Common myeloid progenitor, CD34-positive (primary cell): Measurements from ENCODE around the gene SLC6A5.

ENCODE experiments used
- CTCF ChIA-PET: fragments of 350-600 bp; sonication (Branson Sonifier 250); formaldehyde crosslinking; loops from one replicate; lab custom pipeline; 2021; ENCODE audit warnings: antibody characterized with exemption; lab: Charles Lee
- POLR2A ChIA-PET: fragments of 350-600 bp; sonication (Branson Sonifier 250); formaldehyde crosslinking; loops from one replicate; lab custom pipeline; 2021; ENCODE audit warnings: antibody characterized with exemption; lab: Charles Lee
- DNase-seq, 3 donors: peaks; one replicate each; pipeline versions ENCODE4 v3.0.0 to v3.0.0-alpha.2; 2013
- H3K27ac ChIP-seq, 2 experiments: 1 replicate in 1 of 2; 2 replicates in 1 of 2; pipeline ENCODE4 v1.7.0; 2013; ENCODE audit warnings: inconsistent platforms in 2 of 2, low read length in 2 of 2, mild to moderate bottlenecking in 2 of 2, low read depth in 1 of 2, moderate library complexity in 1 of 2; ENCODE audit not compliant: severe bottlenecking in 2 of 2, insufficient read depth in 1 of 2, poor library complexity in 1 of 2
- H3K27me3 ChIP-seq, 5 experiments: replicated peaks in 2 of 5; 1 replicate in 3 of 5; 2 replicates in 2 of 5; pipeline versions ENCODE4 v1.6.1 to v1.7.0; 2013; ENCODE audit warnings: low read length in 4 of 5, mild to moderate bottlenecking in 2 of 5, moderate library complexity in 2 of 5, inconsistent platforms in 1 of 5; ENCODE audit not compliant: insufficient read depth in 5 of 5, control insufficient read depth in 4 of 5
- H3K36me3 ChIP-seq, 4 experiments: 1 replicate in 2 of 4; 2 replicates in 2 of 4; pipeline versions ENCODE4 v1.6.1 to v1.7.0; 2013; ENCODE audit warnings: low read length in 3 of 4, control low read depth in 1 of 4, mild to moderate bottlenecking in 1 of 4; ENCODE audit not compliant: control insufficient read depth in 4 of 4, insufficient read depth in 4 of 4
- H3K4me1 ChIP-seq, 4 experiments: 1 replicate in 3 of 4; 2 replicates in 1 of 4; pipeline versions ENCODE4 v1.6.1 to v1.7.1; 2013; ENCODE audit warnings: low read length in 3 of 4, mild to moderate bottlenecking in 3 of 4, control low read depth in 1 of 4, inconsistent platforms in 1 of 4, moderate library complexity in 1 of 4; ENCODE audit not compliant: control insufficient read depth in 4 of 4, insufficient read depth in 4 of 4; ENCODE audit errors: control extremely low read depth in 1 of 4
- H3K4me3 ChIP-seq, 7 experiments: 1 replicate in 4 of 7; 2 replicates in 3 of 7; pipeline versions ENCODE4 v1.5.1 to v1.7.0; 2013; ENCODE audit warnings: mild to moderate bottlenecking in 7 of 7, low read length in 6 of 7, moderate library complexity in 6 of 7, inconsistent platforms in 2 of 7, low read depth in 2 of 7, control low read depth in 1 of 7; ENCODE audit not compliant: insufficient read depth in 4 of 7, control insufficient read depth in 1 of 7; ENCODE audit errors: extremely low read depth in 1 of 7
- H3K9me3 ChIP-seq, 5 experiments: 1 replicate in 4 of 5; 2 replicates in 1 of 5; pipeline versions ENCODE4 v1.6.1 to v1.7.1; 2013; ENCODE audit warnings: low read length in 4 of 5, mild to moderate bottlenecking in 2 of 5, inconsistent platforms in 1 of 5, low read depth in 1 of 5, moderate library complexity in 1 of 5; ENCODE audit not compliant: control insufficient read depth in 4 of 5, insufficient read depth in 2 of 5; ENCODE audit errors: control extremely low read depth in 1 of 5
- WGBS: methylation state at CpG from one replicate; pipeline ENCODE4 v1.1.5; 2013; ENCODE audit not compliant: insufficient coverage; 5-methylcytosine and 5-hydroxymethylcytosine counted together

The SLC6A5 gene

DNA sequence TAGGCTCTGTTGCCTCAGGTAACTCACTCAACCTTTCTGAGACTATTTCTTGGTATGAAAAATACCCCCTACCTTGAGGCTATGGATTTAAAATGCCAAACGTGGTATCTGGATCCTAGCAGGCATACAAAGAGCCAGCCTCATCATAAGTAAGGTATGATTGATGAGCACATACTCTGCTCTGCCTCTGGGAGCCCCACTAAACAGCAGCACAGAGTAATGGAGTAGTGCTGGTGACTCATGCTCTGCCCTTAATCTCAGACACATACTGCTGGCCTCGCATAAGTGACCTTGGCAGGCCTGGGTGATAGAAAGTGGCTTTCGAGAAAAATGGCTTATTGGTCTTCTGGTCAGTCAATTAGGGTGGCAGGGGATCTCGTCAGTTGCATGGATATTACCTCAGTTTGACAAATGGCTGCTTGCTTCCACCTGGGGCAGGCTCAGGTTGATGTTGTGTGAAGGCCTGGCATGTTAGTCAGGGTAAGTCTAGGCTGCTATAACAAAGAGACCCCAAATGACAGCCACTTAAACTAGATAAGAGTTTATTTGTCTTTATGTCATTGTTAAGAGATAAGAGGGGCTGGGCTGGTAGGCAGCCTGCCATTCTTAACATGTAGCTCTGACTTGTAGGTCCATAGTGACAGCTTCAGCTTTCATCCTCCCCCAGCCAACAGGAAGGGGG is 15.2 kb upstream of the SLC6A5 start:
- WGBS, result 96% methylated on average over 4 of the region's 4 CpGs
- CTCF ChIA-PET, result no interaction called here
- H3K27ac ChIP-seq, result no peak overlapping the region
- no peak overlapping the region for H3K4me3 ChIP-seq
- H3K9me3 ChIP-seq, result no peaks in the 10 kb centered on the region
- H3K27me3 ChIP-seq, result peaks cover 2 to 11% (median 2%) of the 10 kb centered on the region in 5 experiments
- DNase-seq, result no peak
- no peaks in the 10 kb centered on the region for H3K36me3 ChIP-seq
- no peaks in the 10 kb centered on the region for H3K4me1 ChIP-seq
- POLR2A ChIA-PET, result no interaction called here

GRCh38 chr11:20589796-20590195 is 9.6 kb upstream of the SLC6A5 start:
- peaks cover 10 to 43% (median 15%) of the 10 kb centered on the region in 5 experiments for H3K27me3 ChIP-seq
- ChIA-PET CTCF (no interaction called here), POLR2A (no interaction called here)
- H3K4me3 ChIP-seq, result no peak overlapping the region
- no peak overlapping the region for H3K27ac ChIP-seq
- DNase-seq, result no peak
- no peaks in the 10 kb centered on the region for H3K9me3 ChIP-seq
- WGBS, result 77% methylated on average over 6 of the region's 6 CpGs
- no peaks in the 10 kb centered on the region for H3K36me3 ChIP-seq
- H3K4me1 ChIP-seq, result no peaks in the 10 kb centered on the region

- ChIA-PET POLR2A (no interaction called here), CTCF (no interaction called here)
- no peak overlapping the region for H3K4me3 ChIP-seq
- no peaks in the 10 kb centered on the region for H3K4me1 ChIP-seq
- H3K9me3 ChIP-seq, result no peaks in the 10 kb centered on the region
- WGBS, result 100% methylated on average over 1 of the region's 3 CpGs
- DNase-seq, result no peak
- no peaks in the 10 kb centered on the region for H3K36me3 ChIP-seq
- H3K27ac ChIP-seq, result no peak overlapping the region
- peaks cover 14 to 49% (median 19%) of the 10 kb centered on the region in 5 experiments for H3K27me3 ChIP-seq
Measured at GRCh38 chr11:20590381-20590780, 9.0 kb upstream of the SLC6A5 start.

DNA sequence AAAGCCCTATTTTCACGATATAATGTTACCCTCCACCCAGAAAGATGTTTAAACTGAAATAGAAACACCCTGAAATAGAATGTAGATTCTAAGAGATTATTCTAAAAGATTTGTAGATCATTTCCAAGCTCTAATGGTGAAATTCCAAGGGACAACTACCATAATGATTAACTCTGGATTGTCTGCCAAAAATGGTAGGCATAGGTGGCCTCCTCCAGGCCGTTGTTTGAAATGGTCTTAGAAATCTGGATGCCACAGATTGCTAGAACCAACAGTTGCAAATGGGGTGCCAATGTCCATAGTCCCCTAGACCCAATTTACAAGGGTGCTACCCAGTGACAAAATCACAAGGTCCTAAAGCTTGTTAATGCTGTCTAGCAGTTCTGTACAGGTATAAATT is 6.7 kb upstream of the SLC6A5 start:
- peaks cover 16 to 72% (median 32%) of the 10 kb centered on the region in 5 experiments for H3K27me3 ChIP-seq
- POLR2A ChIA-PET, result no interaction called here
- H3K36me3 ChIP-seq, result no peaks in the 10 kb centered on the region
- H3K4me1 ChIP-seq, result peaks cover 0 to 12% (median 0%) of the 10 kb centered on the region in 4 experiments
- CTCF ChIA-PET, result interaction anchor here (0.6 kb wide), 1 partner anchor 73 kb away, joined by 3 read pairs; no protein-coding TSS in a partner anchor
- H3K27ac ChIP-seq, result no peak overlapping the region
- H3K4me3 ChIP-seq, result no peak overlapping the region
- DNase-seq, result no peak
- WGBS, result 72% methylated on average over 1 of the region's 2 CpGs
- H3K9me3 ChIP-seq, result peaks cover 0 to 3% (median 0%) of the 10 kb centered on the region in 5 experiments

DNA sequence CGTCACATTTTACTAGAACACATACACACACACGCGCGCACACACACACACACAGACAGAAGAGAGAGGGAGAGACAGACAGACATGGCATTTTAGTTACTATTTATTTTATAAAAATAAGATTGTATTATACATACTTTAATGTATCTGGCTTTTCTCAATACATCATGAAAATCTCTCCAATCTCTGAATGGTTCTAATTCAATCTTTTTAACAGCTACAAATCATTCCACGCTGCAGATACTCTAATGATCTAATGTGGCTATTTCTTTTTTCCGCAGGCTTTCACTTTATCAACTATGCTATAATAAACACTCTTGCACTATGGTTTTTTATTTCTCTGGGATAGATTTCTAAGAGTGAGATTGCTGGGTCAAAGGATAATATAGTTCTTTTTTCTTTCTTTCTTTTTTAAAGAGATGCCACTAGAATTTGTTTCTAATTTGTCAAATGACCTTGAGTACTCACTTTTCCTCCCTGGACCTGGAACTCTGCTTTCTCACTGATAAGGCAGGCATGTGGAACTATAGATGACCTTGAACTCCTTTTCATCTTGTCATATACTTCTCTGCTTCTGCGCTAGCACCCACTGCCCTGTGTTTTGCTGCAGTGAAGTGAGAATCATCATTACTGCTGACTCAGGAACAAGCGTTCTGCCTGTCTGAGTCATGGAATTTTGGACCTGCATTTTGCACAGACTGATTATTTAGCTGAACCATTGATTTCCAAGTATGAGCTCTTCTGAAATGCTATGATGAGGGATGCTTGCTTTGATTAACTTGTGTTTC is 4.9 kb upstream of the SLC6A5 start:
- 89% methylated on average over 2 of the region's 8 CpGs for WGBS
- H3K9me3 ChIP-seq, result peaks cover 0 to 3% (median 0%) of the 10 kb centered on the region in 5 experiments
- no peak overlapping the region for H3K4me3 ChIP-seq
- H3K4me1 ChIP-seq, result peaks cover 0 to 12% (median 0%) of the 10 kb centered on the region in 4 experiments
- no peak for DNase-seq
- no peaks in the 10 kb centered on the region for H3K36me3 ChIP-seq
- POLR2A ChIA-PET, result interaction anchor here (0.6 kb wide), 1 partner anchor 872 kb away, joined by 3 read pairs; no protein-coding TSS in a partner anchor
- H3K27ac ChIP-seq, result no peak overlapping the region
- CTCF ChIA-PET, result interaction anchor here (1.0 kb wide), 2 partner anchors 14 to 16 kb away, joined by 3 to 4 read pairs; no protein-coding TSS in a partner anchor
- peaks cover 17 to 80% (median 46%) of the 10 kb centered on the region in 5 experiments for H3K27me3 ChIP-seq

GRCh38 chr11:20595101-20595500 is 4.3 kb upstream of the SLC6A5 start:
- ChIA-PET POLR2A (interaction anchor here (0.6 kb wide), 1 partner anchor 872 kb away, joined by 3 read pairs; no protein-coding TSS in a partner anchor), CTCF (interaction anchor here (1.3 kb wide), 1 partner anchor 16 kb away, joined by 7 read pairs; no protein-coding TSS in a partner anchor)
- H3K9me3 ChIP-seq, result peaks cover 0 to 7% (median 0%) of the 10 kb centered on the region in 5 experiments
- peaks cover 21 to 81% (median 49%) of the 10 kb centered on the region in 5 experiments for H3K27me3 ChIP-seq
- no peak overlapping the region for H3K27ac ChIP-seq
- H3K36me3 ChIP-seq, result no peaks in the 10 kb centered on the region
- no peak overlapping the region for H3K4me3 ChIP-seq
- DNase-seq, result no peak
- peaks cover 0 to 12% (median 0%) of the 10 kb centered on the region in 4 experiments for H3K4me1 ChIP-seq
- WGBS, result 100% methylated on average over 1 of the region's 5 CpGs
